A549 (cell line): ENCODE results near the gene C15orf39. TPM values are rescaled to one million over a fixed set of nuclear protein-coding genes. Genes with fewer than 3 reads are reported as not detected.

Experiments
- ATAC-seq, 2 experiments: fragments of 200-7000 bp in 1 of 2; fragments of >200 bp in 1 of 2; cut with Nextera tagmentation in 1 of 2; cut with Tn5 transposase in 1 of 2; 3 replicates each; pipeline versions ENCODE4 v1.8.0 to v1.9.1; 2018 to 2020; ENCODE audit warnings: mild to moderate bottlenecking in 1 of 2, moderate library complexity in 1 of 2
- CTCF ChIA-PET: fragments of 300-600 bp; sonication (Branson Sonifier 250); formaldehyde crosslinking; extraction: SDS; loops from one replicate; lab custom pipeline; 2021; ENCODE audit warnings: antibody characterized with exemption, inconsistent platforms; lab: Yijun Ruan, JAX
- POLR2A ChIA-PET: fragments of 350-600 bp; formaldehyde crosslinking; extraction: SDS; loops from one replicate; lab custom pipeline; 2021; ENCODE audit warnings: antibody characterized with exemption, inconsistent platforms; lab: Yijun Ruan, JAX
- DNase-seq, 2 experiments: peaks; one replicate each; pipeline versions ENCODE4 v3.0.0 to v3.0.0-alpha.2; 2011 to 2016; ENCODE audit warnings: low read depth in 1 of 2, low spot score in 1 of 2
- FAIRE-seq: peaks from 2 replicates; lab custom pipeline; 2011; peaks lifted over from hg19 to GRCh38; lab: Jason Lieb, UNC
- H3K27ac ChIP-seq, 2 experiments: fragments of >200 bp; sonication (Bioruptor Twin); formaldehyde crosslinking; 3 replicates each; pipeline ENCODE4 v1.5.1; 2016 to 2017
- H3K4me1 ChIP-seq: fragments of >200 bp; sonication (Bioruptor Twin); formaldehyde crosslinking; 3 replicates; pipeline ENCODE4 v1.6.1; 2016
- H3K4me2 ChIP-seq: fragments of >200 bp; sonication (Bioruptor Twin); formaldehyde crosslinking; 3 replicates; pipeline ENCODE4 v1.6.1; 2016
- H3K4me3 ChIP-seq: fragments of >200 bp; sonication (Bioruptor Twin); formaldehyde crosslinking; 3 replicates; pipeline ENCODE4 v1.5.1; 2016
- H3K9me3 ChIP-seq: fragments of >200 bp; sonication (Bioruptor Twin); formaldehyde crosslinking; 3 replicates; pipeline ENCODE4 v1.6.1; 2016
- BHLHE40 ChIP-seq: IDR thresholded peaks from 2 replicates; pipeline ENCODE4 v1.6.1; 2012; ENCODE audit warnings: low read depth, low read length, inconsistent platforms
- CBX2 ChIP-seq: fragments of 200-600 bp; sonication (generic); IDR thresholded peaks from 2 replicates; pipeline ENCODE4 v1.6.1; 2016; ENCODE audit warnings: low read depth, mild to moderate bottlenecking, borderline replicate concordance
- CHD2 ChIP-seq: fragments of 150-350 bp; IDR thresholded peaks from 2 replicates; pipeline ENCODE4 v1.6.1; 2014; ENCODE audit warnings: low read length; ENCODE audit not compliant: partially characterized antibody
- CHD4 ChIP-seq: fragments of 200-600 bp; sonication (generic); IDR thresholded peaks from 2 replicates; pipeline ENCODE4 v1.6.1; 2016; ENCODE audit warnings: antibody characterized with exemption, mild to moderate bottlenecking, borderline replicate concordance
- EHMT2 ChIP-seq: fragments of 200-600 bp; sonication (generic); IDR thresholded peaks from 2 replicates; pipeline ENCODE4 v1.6.1; 2016; ENCODE audit warnings: antibody characterized with exemption, low read depth, mild to moderate bottlenecking, moderate library complexity
- ESRRA ChIP-seq: fragments of 150-350 bp; IDR thresholded peaks from 2 replicates; pipeline ENCODE4 v1.6.1; 2014; ENCODE audit warnings: mild to moderate bottlenecking, low read length, borderline replicate concordance
- FOSB ChIP-seq: fragments of 250-450 bp; sonication (Bioruptor Pico); IDR thresholded peaks from 2 replicates; pipeline ENCODE4 v1.5.0; 2020; ENCODE audit warnings: mild to moderate bottlenecking, moderate library complexity
- GATA3 ChIP-seq: IDR thresholded peaks from 2 replicates; pipeline ENCODE4 v1.6.1; 2012; ENCODE audit warnings: borderline replicate concordance
- HOXA7 ChIP-seq: fragments of 250-450 bp; sonication (Bioruptor Pico); IDR thresholded peaks from 2 replicates; pipeline ENCODE4 v1.5.0; 2020; ENCODE audit warnings: mild to moderate bottlenecking, moderate library complexity
- HOXB13 ChIP-seq: fragments of 250-450 bp; sonication (Bioruptor Pico); IDR thresholded peaks from 2 replicates; pipeline ENCODE4 v1.5.0; 2020; ENCODE audit warnings: low read depth, mild to moderate bottlenecking, moderate library complexity
- KDM1A ChIP-seq: fragments of 200-600 bp; sonication (generic); IDR thresholded peaks from 2 replicates; pipeline ENCODE4 v1.6.1; 2016; ENCODE audit warnings: low read depth, mild to moderate bottlenecking
- MAFK ChIP-seq: fragments of 450-650 bp; IDR thresholded peaks from 2 replicates; pipeline ENCODE4 v1.6.1; 2014; ENCODE audit not compliant: partially characterized antibody
- MYC ChIP-seq: IDR thresholded peaks from 2 replicates; pipeline ENCODE4 v1.6.1; 2012; ENCODE audit warnings: mild to moderate bottlenecking, inconsistent platforms, low read length, improper control_type of control experiment, borderline replicate concordance
- NR3C1 ChIP-seq: fragments of >200 bp; sonication (Bioruptor Twin); formaldehyde crosslinking; IDR thresholded peaks from 3 replicates; pipeline ENCODE4 v1.6.1; 2017
- PHF8 ChIP-seq: fragments of 200-600 bp; sonication (generic); IDR thresholded peaks from 2 replicates; pipeline ENCODE4 v1.6.1; 2016; ENCODE audit warnings: low read depth, mild to moderate bottlenecking, antibody characterized with exemption, moderate library complexity, borderline replicate concordance
- POLR2AphosphoS2 ChIP-seq: conservative IDR thresholded peaks from 2 replicates; pipeline ENCODE4 v1.6.1; 2012; ENCODE audit warnings: low read length, improper control_type of control experiment, inconsistent platforms
- RNF2 ChIP-seq: fragments of 200-600 bp; sonication (generic); IDR thresholded peaks from 2 replicates; pipeline ENCODE4 v1.6.1; 2016; ENCODE audit warnings: low read depth, mild to moderate bottlenecking, antibody characterized with exemption, moderate library complexity, borderline replicate concordance
- SREBF2 ChIP-seq: fragments of 450-650 bp; IDR thresholded peaks from 2 replicates; pipeline ENCODE4 v1.6.1; 2014; ENCODE audit warnings: mild to moderate bottlenecking, moderate library complexity
- TFCP2L1 ChIP-seq: fragments of 250-450 bp; sonication (Bioruptor Pico); IDR thresholded peaks from 2 replicates; pipeline ENCODE4 v1.5.0; 2021; ENCODE audit warnings: mild to moderate bottlenecking
- TP53 ChIP-seq: fragments of 250-450 bp; sonication (Bioruptor Pico); IDR thresholded peaks from 2 replicates; pipeline ENCODE4 v1.5.0; 2021; ENCODE audit warnings: mild to moderate bottlenecking, moderate library complexity
- ZFP36 ChIP-seq: fragments of 450-650 bp; IDR thresholded peaks from 2 replicates; pipeline ENCODE4 v1.6.1; 2014; ENCODE audit warnings: borderline replicate concordance; ENCODE audit not compliant: partially characterized antibody
- ZSCAN20 ChIP-seq: fragments of 250-450 bp; sonication (Bioruptor Pico); IDR thresholded peaks from 2 replicates; pipeline ENCODE4 v1.8.0; 2022; ENCODE audit warnings: mild to moderate bottlenecking, moderate library complexity
- WGBS: methylation state at CpG from one replicate; pipeline ENCODE4 v1.1.6; 2017; ENCODE audit errors: missing lambda C conversion rate; 5-methylcytosine and 5-hydroxymethylcytosine counted together
- polyA plus RNA-seq, 4 experiments: library from polyadenylated mRNA; depleted of rRNA in 3 of 4; stranded (reverse); fragments of >200 nt; fragmentation: RNase III in 1 of 4; extraction: RNeasy Plus Mini Kit Qiagen cat#74134 plus additional on column Dnase treatment in 1 of 4; gene quantifications; 2 replicates in 3 of 4; 3 replicates in 1 of 4; pipeline ENCODE4 v1.2.3, GENCODE V29; 2011 to 2017
- TF ChIP-seq, protein P1 (sequence below): fragments of 150-350 bp; IDR thresholded peaks from 2 replicates; pipeline ENCODE4 v1.6.1; 2014; ENCODE audit warnings: low read depth, mild to moderate bottlenecking, low read length
- TF ChIP-seq, protein P2 (sequence below): fragments of 250-450 bp; sonication (Bioruptor Pico); IDR thresholded peaks from 2 replicates; pipeline ENCODE4 v1.5.0; 2021; ENCODE audit warnings: mild to moderate bottlenecking, moderate library complexity, borderline replicate concordance

C15orf39 gene
- polyA plus RNA-seq, 2 of the 4 experiments (the other 2 are of a cell fraction): 5.7 to 16.7 TPM

DNA sequence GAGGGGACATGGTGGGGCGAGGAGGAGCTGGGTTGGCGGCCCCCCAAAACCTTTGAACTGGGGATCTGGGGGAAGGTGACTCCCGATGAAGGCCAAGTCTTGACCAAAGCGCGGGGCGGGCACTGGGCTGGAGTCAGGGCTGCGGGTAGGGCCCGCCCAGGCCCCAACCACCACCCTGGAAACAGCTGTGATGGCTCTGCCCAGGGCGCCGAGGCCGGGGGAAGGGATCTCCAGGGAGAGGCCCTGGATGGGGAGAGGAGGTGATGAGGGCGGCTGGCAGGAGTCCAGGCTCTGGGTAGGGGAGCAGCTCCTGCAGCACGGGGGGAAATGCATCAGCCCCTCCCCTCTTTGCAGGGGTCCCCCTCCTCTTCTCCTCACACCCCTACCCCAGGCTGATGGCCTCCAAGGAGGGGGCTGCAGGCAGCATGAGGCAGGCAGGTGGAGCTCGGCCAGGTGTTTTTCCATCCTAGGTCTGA is 5.9 kb upstream of the C15orf39 start:
- H3K4me2 ChIP-seq: no peak overlapping the region
- no peak overlapping the region for H3K4me3 ChIP-seq
- peaks cover 4% of the 10 kb centered on the region for H3K4me1 ChIP-seq
- ATAC-seq: no peak; a peak in 1 of 6 replicates
- no peak for TF ChIP-seq ESRRA
- no peak for TF ChIP-seq MYC
- TF ChIP-seq TP53 (CRISPR knock-in tag): no peak
- no peak for TF ChIP-seq FOSB (CRISPR knock-in tag)
- TF ChIP-seq EHMT2: no peak
- no peak for TF ChIP-seq PHF8
- no peak for TF ChIP-seq BHLHE40
- 87% methylated on average over 14 of the region's 14 CpGs for WGBS
- no peak overlapping the region for H3K27ac ChIP-seq
- ChIA-PET POLR2A (no interaction called here), CTCF (interaction anchor here (1.6 to 7.0 kb wide), 5 partner anchors 8 to 245 kb away, joined by 3 to 43 read pairs (median 7); no protein-coding TSS in a partner anchor)
- no peaks in the 10 kb centered on the region for H3K9me3 ChIP-seq
- no peak for FAIRE-seq
- no peak for DNase-seq

DNA sequence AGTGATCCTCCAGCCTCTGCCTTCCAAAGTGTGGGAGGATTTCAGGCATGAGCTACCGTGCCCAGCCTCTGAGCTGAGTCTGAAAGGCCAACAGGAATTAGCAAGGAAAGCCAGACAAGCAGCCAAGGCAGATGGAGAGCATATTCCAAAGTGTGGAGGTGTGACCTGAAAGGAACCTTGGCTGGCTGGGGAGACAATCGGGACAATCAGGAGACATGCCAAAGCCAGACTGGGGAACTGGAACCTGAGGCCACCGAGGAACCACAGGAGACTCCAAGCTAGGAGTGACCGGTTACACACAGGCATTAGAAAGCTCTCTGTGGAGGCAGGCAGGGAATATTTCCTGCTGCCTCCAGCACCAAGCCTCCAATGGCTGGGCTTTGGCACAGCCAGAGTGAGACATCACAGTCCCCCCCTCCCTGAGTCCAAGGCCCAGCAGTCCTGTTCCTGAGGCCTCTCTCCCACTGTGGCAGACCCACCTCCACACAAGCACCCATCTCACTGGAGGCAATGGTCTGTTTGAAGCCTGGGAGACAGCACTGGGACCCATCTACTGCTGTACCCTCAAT is 4.5 kb upstream of the C15orf39 start:
- CTCF ChIA-PET: interaction anchor here (0.9 to 7.0 kb wide), 9 partner anchors 7 to 246 kb away, joined by 3 to 43 read pairs (median 4); no protein-coding TSS in a partner anchor
- TF ChIP-seq HOXA7 (CRISPR knock-in tag): no peak
- TF ChIP-seq CHD4: no peak
- TF ChIP-seq TP53 (CRISPR knock-in tag): no peak
- TF ChIP-seq, protein P1, sequence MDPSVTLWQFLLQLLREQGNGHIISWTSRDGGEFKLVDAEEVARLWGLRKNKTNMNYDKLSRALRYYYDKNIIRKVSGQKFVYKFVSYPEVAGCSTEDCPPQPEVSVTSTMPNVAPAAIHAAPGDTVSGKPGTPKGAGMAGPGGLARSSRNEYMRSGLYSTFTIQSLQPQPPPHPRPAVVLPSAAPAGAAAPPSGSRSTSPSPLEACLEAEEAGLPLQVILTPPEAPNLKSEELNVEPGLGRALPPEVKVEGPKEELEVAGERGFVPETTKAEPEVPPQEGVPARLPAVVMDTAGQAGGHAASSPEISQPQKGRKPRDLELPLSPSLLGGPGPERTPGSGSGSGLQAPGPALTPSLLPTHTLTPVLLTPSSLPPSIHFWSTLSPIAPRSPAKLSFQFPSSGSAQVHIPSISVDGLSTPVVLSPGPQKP: no peak
- TF ChIP-seq NR3C1: no peak
- TF ChIP-seq MAFK: no peak
- no peak for TF ChIP-seq CHD2
- no peak for TF ChIP-seq HOXB13 (CRISPR knock-in tag)
- TF ChIP-seq, protein P2, sequence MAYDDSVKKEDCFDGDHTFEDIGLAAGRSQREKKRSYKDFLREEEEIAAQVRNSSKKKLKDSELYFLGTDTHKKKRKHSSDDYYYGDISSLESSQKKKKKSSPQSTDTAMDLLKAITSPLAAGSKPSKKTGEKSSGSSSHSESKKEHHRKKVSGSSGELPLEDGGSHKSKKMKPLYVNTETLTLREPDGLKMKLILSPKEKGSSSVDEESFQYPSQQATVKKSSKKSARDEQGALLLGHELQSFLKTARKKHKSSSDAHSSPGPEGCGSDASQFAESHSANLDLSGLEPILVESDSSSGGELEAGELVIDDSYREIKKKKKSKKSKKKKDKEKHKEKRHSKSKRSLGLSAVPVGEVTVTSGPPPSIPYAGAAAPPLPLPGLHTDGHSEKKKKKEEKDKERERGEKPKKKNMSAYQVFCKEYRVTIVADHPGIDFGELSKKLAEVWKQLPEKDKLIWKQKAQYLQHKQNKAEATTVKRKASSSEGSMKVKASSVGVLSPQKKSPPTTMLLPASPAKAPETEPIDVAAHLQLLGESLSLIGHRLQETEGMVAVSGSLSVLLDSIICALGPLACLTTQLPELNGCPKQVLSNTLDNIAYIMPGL: no peak
- TF ChIP-seq KDM1A: no peak
- no peak for TF ChIP-seq TFCP2L1 (CRISPR knock-in tag)
- no peak for TF ChIP-seq ZSCAN20
- TF ChIP-seq, all 56 proteins: peak for 0
- H3K4me1 ChIP-seq: peaks cover 10% of the 10 kb centered on the region
- H3K4me3 ChIP-seq: no peak overlapping the region
- POLR2A ChIA-PET: no interaction called here
- ATAC-seq (no peak), DNase-seq (no peak), FAIRE-seq (no peak)
- no peak overlapping the region for H3K4me2 ChIP-seq
- WGBS: 85% methylated on average over 4 of the region's 4 CpGs
- no peaks in the 10 kb centered on the region for H3K9me3 ChIP-seq
- peak overlapping the region in 1 of 2 experiments; percentile 8; a peak in 1 of 6 replicates for H3K27ac ChIP-seq

DNA sequence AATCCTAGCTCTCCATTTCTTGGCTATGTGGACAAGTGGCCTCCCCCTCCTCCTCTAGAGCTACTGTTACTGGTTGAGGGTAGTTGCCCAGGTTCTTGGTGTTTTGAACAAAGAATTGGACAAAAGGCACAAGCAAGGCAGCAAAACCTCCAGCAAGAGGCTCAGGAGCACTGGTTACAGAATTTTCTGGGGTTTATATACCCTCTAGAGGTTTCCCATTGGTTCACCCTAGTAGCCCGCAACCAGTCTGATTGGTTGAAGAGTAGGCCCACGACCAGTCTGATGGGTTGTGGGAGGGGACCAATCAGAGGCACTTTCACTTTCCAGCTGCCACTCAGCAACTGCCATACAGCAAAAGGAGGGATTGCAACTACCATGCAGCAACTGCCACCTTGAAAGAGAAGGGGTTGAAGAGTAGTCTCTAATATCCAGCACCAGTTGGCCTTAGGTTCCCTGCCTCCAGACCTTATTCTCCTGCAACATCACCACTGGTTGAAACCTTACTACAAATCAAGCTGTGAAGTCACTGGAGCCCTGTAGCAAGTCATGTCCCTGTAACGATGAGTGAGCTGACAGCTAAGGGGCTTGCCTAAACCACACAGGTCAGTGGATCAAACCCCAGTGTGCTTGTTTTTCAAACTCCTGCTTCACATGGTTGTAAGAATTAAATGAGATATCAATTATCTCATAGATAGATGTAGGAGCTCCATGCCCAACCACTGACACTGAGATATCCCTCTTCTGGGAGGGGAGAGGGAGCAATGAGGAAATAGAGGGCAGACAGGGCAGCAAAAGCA is 2.9 kb upstream of the C15orf39 start:
- TF ChIP-seq RNF2 (no peak), CBX2 (no peak), ZSCAN20 (no peak), ZFP36 (no peak), GATA3 (no peak), POLR2AphosphoS2 (no peak), SREBF2 (no peak)
- H3K4me2 ChIP-seq: no peak overlapping the region
- DNase-seq (peak in 1 of 2 experiments; percentile 76), FAIRE-seq (no peak), ATAC-seq (no peak)
- peaks cover 15% of the 10 kb centered on the region for H3K4me1 ChIP-seq
- 78% methylated on average over 3 of the region's 3 CpGs for WGBS
- no peak overlapping the region for H3K4me3 ChIP-seq
- no peaks in the 10 kb centered on the region for H3K9me3 ChIP-seq
- no peak overlapping the region for H3K27ac ChIP-seq
- ChIA-PET CTCF (interaction anchor here (0.9 to 5.1 kb wide), 9 partner anchors 10 to 183 kb away, joined by 3 to 88 read pairs (median 6); no protein-coding TSS in a partner anchor), POLR2A (interaction anchor here (0.6 kb wide), 1 partner anchor 731 kb away, joined by 5 read pairs; no protein-coding TSS in a partner anchor)
